Measurements from ENCODE around the gene KDM8.
"Not testable (repeated sequence)": the region's sequence is repeated elsewhere in the genome, so short reads cannot be mapped to it uniquely, and the experiment has no call there.

DNA sequence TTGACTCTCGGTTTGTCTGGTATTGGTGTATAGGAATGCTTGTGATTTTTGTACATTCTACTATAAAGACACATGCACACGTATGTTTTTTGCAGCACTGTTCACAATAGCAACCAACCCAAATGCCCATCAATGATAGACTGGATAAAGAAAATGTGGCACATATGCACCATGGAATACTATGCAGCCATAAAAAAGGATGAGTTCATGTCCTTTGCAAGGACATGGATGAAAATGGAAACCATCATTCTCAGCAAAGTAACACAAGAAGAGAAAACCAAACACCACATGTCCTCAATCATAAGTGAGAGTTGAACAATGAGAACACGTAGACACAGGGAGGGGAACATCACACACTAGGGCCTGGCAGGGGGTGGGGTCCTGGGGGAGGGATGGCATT is 2.4 kb upstream of the KDM8 start:
- not testable (repeated sequence) for TF ChIP-seq EZH2 (IDR thresholded peaks at IDR 0.05); POLR2A (IDR thresholded peaks at IDR 0.05; ENCODE audit: borderline replicate concordance, extremely low read depth, insufficient read depth, insufficient read length); SP1 (IDR thresholded peaks at IDR 0.05; ENCODE audit: low read depth); EZH2phosphoT487 (IDR thresholded peaks at IDR 0.05; ENCODE audit: borderline replicate concordance)

All from HCT116 (cell line).